ENCODE results near the gene VLDLR.

- TF ChIP-seq EZH2phosphoT487 (IDR thresholded peaks at IDR 0.05; ENCODE audit: borderline replicate concordance, low read depth, low read length) = no peak
- TF ChIP-seq CTCF (conservative IDR thresholded peaks at IDR 0.05; ENCODE audit: low read length) = no peak
Measured at GRCh38 chr9:2576631-2577030, 45.0 kb upstream of the VLDLR start.

All from OCI-LY7 (cell line).